Psoas muscle (tissue), 8 donors: ENCODE data around the gene ABHD12. TPM values are rescaled to one million over a fixed set of nuclear protein-coding genes. Genes with fewer than 3 reads are reported as not detected.

Experiments
- ATAC-seq, 4 donors: fragments of 200-7000 bp; cut with Tn5 transposase; one replicate each; pipeline ENCODE4 v1.9.1; 2020; ENCODE audit warnings: moderate library complexity in 3 of 4, mild to moderate bottlenecking in 2 of 4
- DNase-seq, 2 donors: peaks; one replicate each; pipeline ENCODE4 v3.0.0-alpha.2; 2020
- H3K27ac ChIP-seq: fragments of 200-600 bp; one replicate; pipeline ENCODE4 v1.8.0; 2022
- H3K27me3 ChIP-seq, 3 donors: fragments of 200-600 bp in 1 of 3; one replicate each; pipeline versions ENCODE4 v1.6.1 to v1.8.0; 2013 to 2022; ENCODE audit warnings: low read length in 2 of 3, mild to moderate bottlenecking in 2 of 3, moderate library complexity in 1 of 3; ENCODE audit not compliant: insufficient read depth in 3 of 3
- H3K36me3 ChIP-seq, 2 donors: fragments of 200-600 bp in 1 of 2; one replicate each; pipeline versions ENCODE4 v1.6.1 to v1.8.0; 2013 to 2022; ENCODE audit warnings: low read depth in 1 of 2, mild to moderate bottlenecking in 1 of 2, moderate library complexity in 1 of 2; ENCODE audit not compliant: insufficient read depth in 1 of 2
- H3K4me1 ChIP-seq: fragments of 200-600 bp; one replicate; pipeline ENCODE4 v1.8.0; 2022
- H3K4me3 ChIP-seq: fragments of 200-600 bp; one replicate; pipeline ENCODE4 v1.8.0; 2022; ENCODE audit warnings: mild to moderate bottlenecking
- H3K9me3 ChIP-seq: fragments of 200-600 bp; one replicate; pipeline ENCODE4 v1.8.0; 2022
- WGBS, 3 donors: extraction: QIAGEN DNeasy Blood & Tissue Kit; methylation state at CpG; one replicate each; pipeline versions ENCODE4 v1.1.6 to v1.1.7; 2013; 5-methylcytosine and 5-hydroxymethylcytosine counted together
- intact Hi-C, 2 donors: fragments of 100-400 bp; cut with DNase I; formaldehyde crosslinking; loops; one replicate each; pipeline versions ENCODE4 v1.11.0 to v1.14.2; 2022
- polyA plus RNA-seq, 3 donors: library from polyadenylated mRNA; stranded (reverse); fragments of 200-250 nt; gene quantifications; one replicate each; pipeline ENCODE4 v1.2.3, GENCODE V29; 2013
- total RNA-seq, 4 donors: library from RNA; stranded (reverse); fragmentation: NEBNext Ultra II Directional in 2 of 4; extraction: Animal tissue kit (Norgen Biotek cat#: 25700) in 2 of 4; gene quantifications; one replicate each; pipeline versions ENCODE4 v1.2.1 to v1.2.4, GENCODE V29; 2021 to 2023
- TF ChIP-seq, protein P1 (sequence below): fragments of 200-600 bp; IDR thresholded peaks from one replicate; pipeline ENCODE4 v1.8.0; 2022; ENCODE audit warnings: antibody characterized with exemption
- donor health status: healthy with polysubstance abuse.
- donor health status: DM: no; HTN: no; CAD: no; lungs with moderate emphysema.
- donor health status: Bipolar disorder and iron deficiency.
- donor health status: healthy.
- donor health status: DM: yes; HTN: yes; CAD: no.
- donor health status: DM: no; HTN: no; CAD: no.
- donor health status: DM: no; HTN: no; CAD: no.
- donor health status: DM: yes; HTN: yes; CAD: no.

The ABHD12 gene
- total and polyA plus RNA-seq, 7 donors: 7.9 to 15.5 (median 9.6) TPM

DNA sequence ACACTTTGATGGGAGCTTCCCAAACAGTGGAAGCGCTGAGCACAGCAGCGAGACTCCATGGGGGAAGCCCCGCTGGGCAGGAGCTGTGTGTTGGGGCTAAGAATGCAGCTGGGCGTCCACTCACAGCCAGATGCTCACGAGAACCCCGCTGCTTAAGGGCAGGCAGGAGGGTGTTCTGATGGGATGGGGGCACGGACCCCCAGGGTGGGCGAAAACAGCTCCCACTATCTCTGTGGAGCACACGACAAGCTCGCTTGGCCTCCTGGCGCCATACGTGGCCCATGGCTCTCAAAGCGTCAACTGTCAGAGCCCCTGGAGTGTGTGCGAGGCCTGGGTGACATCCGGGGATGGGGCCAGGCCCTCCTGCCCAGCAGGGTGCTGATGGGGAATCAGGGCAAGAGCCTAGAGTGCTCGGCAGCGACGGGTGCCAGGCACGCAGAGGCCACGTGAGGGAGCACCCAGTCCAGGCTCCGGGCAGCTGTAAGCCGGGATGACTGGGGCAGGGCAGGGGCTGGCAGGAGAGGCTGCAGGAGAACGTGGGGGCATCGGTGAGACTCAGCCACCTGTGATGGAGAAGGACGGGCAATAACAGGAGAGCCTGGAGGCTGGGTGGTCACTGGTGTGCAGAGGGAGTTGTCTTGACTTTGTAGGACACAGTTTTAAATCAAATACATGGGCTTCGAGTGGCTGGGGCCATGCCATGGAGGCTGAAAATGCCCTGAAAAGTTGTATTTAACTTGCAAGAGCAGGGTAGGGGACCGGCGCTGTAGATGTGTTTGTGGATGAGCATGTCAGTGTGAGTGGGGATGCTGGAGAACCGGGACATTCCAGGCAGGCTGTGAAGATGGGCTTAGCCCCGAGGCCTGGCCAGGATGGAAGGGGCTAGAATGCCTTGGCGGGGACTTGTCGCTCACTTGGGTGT, 115.5 kb downstream of the ABHD12 start:
- intact Hi-C loops: loop anchor here in 1 of 2 donors (10.0 kb wide), 1 partner anchor 120 kb away; the partner anchor contains the start of gene ABHD12
- peaks cover 0 to 62% of the 10 kb centered on the region in 2 donors for H3K36me3 ChIP-seq
- no peaks in the 10 kb centered on the region for H3K27me3 ChIP-seq
- TF ChIP-seq, protein P1, sequence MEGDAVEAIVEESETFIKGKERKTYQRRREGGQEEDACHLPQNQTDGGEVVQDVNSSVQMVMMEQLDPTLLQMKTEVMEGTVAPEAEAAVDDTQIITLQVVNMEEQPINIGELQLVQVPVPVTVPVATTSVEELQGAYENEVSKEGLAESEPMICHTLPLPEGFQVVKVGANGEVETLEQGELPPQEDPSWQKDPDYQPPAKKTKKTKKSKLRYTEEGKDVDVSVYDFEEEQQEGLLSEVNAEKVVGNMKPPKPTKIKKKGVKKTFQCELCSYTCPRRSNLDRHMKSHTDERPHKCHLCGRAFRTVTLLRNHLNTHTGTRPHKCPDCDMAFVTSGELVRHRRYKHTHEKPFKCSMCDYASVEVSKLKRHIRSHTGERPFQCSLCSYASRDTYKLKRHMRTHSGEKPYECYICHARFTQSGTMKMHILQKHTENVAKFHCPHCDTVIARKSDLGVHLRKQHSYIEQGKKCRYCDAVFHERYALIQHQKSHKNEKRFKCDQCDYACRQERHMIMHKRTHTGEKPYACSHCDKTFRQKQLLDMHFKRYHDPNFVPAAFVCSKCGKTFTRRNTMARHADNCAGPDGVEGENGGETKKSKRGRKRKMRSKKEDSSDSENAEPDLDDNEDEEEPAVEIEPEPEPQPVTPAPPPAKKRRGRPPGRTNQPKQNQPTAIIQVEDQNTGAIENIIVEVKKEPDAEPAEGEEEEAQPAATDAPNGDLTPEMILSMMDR: no peak
- peak in 3 of 4 donors; percentile 29 to 66 (median 58) for ATAC-seq
- DNase-seq: peak; percentile 15 to 71
- peaks cover 29% of the 10 kb centered on the region for H3K4me1 ChIP-seq
- no peak overlapping the region for H3K4me3 ChIP-seq
- H3K9me3 ChIP-seq: no peaks in the 10 kb centered on the region
- WGBS, 3 donors: 82 to 97% (median 87%) methylated on average over 32 of the region's 32 CpGs
- no peak overlapping the region for H3K27ac ChIP-seq

DNA sequence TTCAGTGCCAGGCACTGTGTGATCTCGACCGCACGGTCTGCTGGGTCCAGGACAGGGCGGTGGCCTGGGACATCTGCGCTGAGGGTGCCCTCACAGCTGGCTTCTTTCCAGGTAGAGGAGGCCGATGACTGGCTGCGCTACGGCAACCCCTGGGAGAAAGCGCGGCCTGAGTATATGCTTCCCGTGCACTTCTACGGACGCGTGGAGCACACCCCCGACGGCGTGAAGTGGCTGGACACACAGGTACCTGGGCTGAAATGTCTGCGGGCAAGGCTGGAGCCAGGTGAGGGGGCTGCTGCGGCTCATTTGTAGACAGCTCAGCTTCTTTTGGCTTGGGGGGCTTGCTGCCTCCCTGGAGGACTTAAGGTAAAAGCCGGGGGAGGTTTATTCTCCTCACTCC, 116.2 kb downstream of the ABHD12 start:
- TF ChIP-seq, protein P1: no peak
- intact Hi-C loops: loop anchor here in 1 of 2 donors (10.0 kb wide), 1 partner anchor 120 kb away; the partner anchor contains the start of gene ABHD12
- DNase-seq (peak; percentile 22 to 58), ATAC-seq (peak in 2 of 4 donors; percentile 35 to 40)
- H3K9me3 ChIP-seq: no peaks in the 10 kb centered on the region
- 80 to 95% (median 86%) methylated on average over 20 of the region's 20 CpGs for WGBS, 3 donors
- H3K4me1 ChIP-seq: peaks cover 29% of the 10 kb centered on the region
- no peaks in the 10 kb centered on the region for H3K27me3 ChIP-seq
- no peak overlapping the region for H3K4me3 ChIP-seq
- peak overlapping the region; percentile 75 for H3K27ac ChIP-seq
- peaks cover 4 to 61% of the 10 kb centered on the region in 2 donors for H3K36me3 ChIP-seq

DNA sequence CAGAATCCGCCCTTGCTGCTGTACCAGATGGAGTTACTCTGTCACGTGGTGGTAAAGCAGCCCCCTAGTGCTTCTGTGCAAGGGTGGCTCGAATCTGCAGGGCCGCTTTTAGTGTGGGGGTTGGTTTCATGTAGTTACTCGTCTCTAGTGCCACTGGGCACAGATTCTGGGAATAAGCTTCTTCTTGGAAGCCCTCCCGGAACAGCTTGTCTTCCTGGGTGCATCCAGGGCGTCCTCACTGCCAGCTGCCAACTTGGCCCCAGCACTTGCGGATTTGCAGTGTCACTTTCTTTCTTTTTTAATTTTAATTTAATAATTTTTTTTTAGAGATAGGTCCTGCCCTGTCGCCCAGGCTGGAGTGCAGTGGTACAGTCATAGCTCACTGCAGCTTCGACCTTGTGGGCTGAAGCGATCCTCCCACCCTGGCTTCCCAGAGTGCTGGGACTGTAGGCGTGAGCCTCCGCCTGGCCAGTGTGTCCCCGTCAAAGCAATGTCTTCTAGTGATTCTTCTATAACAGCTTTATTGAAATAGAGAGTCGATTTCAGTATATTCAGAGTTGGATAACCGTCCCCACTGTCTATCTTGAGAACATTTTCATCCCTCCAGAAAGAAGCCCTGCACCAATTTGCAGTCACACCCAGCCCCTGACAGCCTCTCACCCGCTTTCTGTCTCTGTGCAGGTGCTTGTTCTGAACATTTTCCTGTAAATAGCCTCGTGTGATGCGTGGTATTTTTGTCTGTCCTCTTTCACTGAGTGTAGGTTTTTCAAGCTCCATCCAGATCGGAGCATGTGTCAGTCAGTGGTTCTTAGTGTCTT, 116.9 kb downstream of the ABHD12 start:
- peaks cover 4 to 65% of the 10 kb centered on the region in 2 donors for H3K36me3 ChIP-seq
- intact Hi-C loops: loop anchor here in 1 of 2 donors (10.0 kb wide), 1 partner anchor 121 kb away; the partner anchor contains the start of gene ABHD12
- H3K27me3 ChIP-seq: no peaks in the 10 kb centered on the region
- peak overlapping the region; percentile 75 for H3K27ac ChIP-seq
- ATAC-seq: peak; percentile 73 to 88 (median 80)
- 33 to 59% (median 34%) methylated on average over 20 of the region's 20 CpGs for WGBS, 3 donors
- H3K4me1 ChIP-seq: peaks cover 29% of the 10 kb centered on the region
- H3K4me3 ChIP-seq: peak overlapping the region; percentile 48
- peak; percentile 31 to 79 for DNase-seq
- no peaks in the 10 kb centered on the region for H3K9me3 ChIP-seq
- TF ChIP-seq, protein P1: no peak

DNA sequence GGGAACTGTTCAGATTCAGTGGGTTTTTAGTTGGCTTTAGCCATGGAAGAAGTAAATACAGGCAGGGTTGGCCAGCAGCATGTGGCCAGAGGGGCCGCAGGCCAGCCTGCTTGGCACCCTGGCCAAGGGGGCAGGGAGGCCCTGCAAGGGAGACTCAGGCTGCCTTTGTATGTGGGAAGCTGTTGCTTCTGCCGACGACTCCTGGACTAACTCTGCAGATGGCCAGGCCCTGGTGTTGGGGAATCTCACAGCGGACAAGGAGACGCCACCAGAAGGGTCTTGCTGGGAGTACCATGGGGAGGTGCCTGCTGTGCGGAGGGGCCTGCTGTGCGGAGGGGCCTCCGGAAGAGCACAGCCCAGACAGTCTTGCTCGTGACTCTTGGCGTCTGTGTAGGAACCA, 117.6 kb downstream of the ABHD12 start:
- intact Hi-C loops: loop anchor here in 1 of 2 donors (10.0 kb wide), 1 partner anchor 122 kb away; the partner anchor contains the start of gene ABHD12
- DNase-seq (peak; percentile 10 to 48), ATAC-seq (peak; percentile 21 to 24 (median 22))
- TF ChIP-seq, protein P1: no peak
- peaks cover 4 to 58% of the 10 kb centered on the region in 2 donors for H3K36me3 ChIP-seq
- H3K27ac ChIP-seq: peak overlapping the region; percentile 75
- peak overlapping the region; percentile 48 for H3K4me3 ChIP-seq
- no peaks in the 10 kb centered on the region for H3K27me3 ChIP-seq
- H3K9me3 ChIP-seq: no peaks in the 10 kb centered on the region
- peaks cover 29% of the 10 kb centered on the region for H3K4me1 ChIP-seq
- 30 to 57% (median 40%) methylated on average over 10 of the region's 10 CpGs for WGBS, 3 donors
